Thyroid gland (tissue), 4 donors: Measurements from ENCODE around the gene CDK19.

ENCODE experiments used
- CTCF ChIP-seq, 6 experiments: fragments of 200-600 bp in 3 of 6; fragments of 450-650 bp in 3 of 6; sonication (generic) in 3 of 6; IDR thresholded peaks; one replicate each; pipeline ENCODE4 v1.5.1; 2016 to 2019; ENCODE audit warnings: antibody characterized with exemption in 6 of 6, mild to moderate bottlenecking in 2 of 6, inconsistent platforms in 1 of 6, moderate library complexity in 1 of 6
- POLR2A ChIP-seq, 2 donors: fragments of 450-650 bp; IDR thresholded peaks; one replicate each; pipeline ENCODE4 v1.6.1; 2017; ENCODE audit warnings: antibody characterized with exemption in 2 of 2, mild to moderate bottlenecking in 2 of 2, moderate library complexity in 1 of 2

- TF ChIP-seq CTCF (IDR thresholded peaks at IDR 0.05) (no peak), POLR2A (IDR thresholded peaks at IDR 0.05) (no peak)
Measured at GRCh38 chr6:110564703-110565421, 250.4 kb downstream of the CDK19 start.
